ENCODE data around the gene JMJD1C.

JMJD1C gene

GRCh38 chr10:63481815-63482421 is 16.1 kb upstream of the JMJD1C start:
- H3F3A ChIP-seq (ENCODE audit: insufficient read depth, low read length), result no peaks in the 10 kb centered on the region
- H4K20me1 ChIP-seq (ENCODE audit: insufficient read depth, low read length), result peaks cover 15% of the 10 kb centered on the region
- H3K4me1 ChIP-seq (ENCODE audit: low read length), result no peaks in the 10 kb centered on the region
- H3K4me3 ChIP-seq (ENCODE audit: low read length), result no peak overlapping the region
- H2AFZ ChIP-seq (ENCODE audit: low read length), result no peak overlapping the region
- H3K79me2 ChIP-seq (ENCODE audit: low read length), result peaks cover 85% of the 10 kb centered on the region
- no peaks in the 10 kb centered on the region for H3K36me3 ChIP-seq (replicated peaks; ENCODE audit: insufficient read depth, low read length)
- DNase-seq, result no peak
- no peak overlapping the region for H3K9ac ChIP-seq (ENCODE audit: low read length)
- H3K27ac ChIP-seq (ENCODE audit: low read length), result no peak overlapping the region
- no peak for TF ChIP-seq EZH2 (optimal IDR thresholded peaks at IDR 0.05; ENCODE audit: low read depth, low read length)
- no peak for TF ChIP-seq EZH2phosphoT487 (IDR thresholded peaks at IDR 0.05; ENCODE audit: low read length)
- TF ChIP-seq CTCF (IDR thresholded peaks at IDR 0.05; ENCODE audit: low read length), result no peak
- no peaks in the 10 kb centered on the region for H3K27me3 ChIP-seq (replicated peaks; ENCODE audit: insufficient read depth, low read length)
- H3K9me3 ChIP-seq (replicated peaks; ENCODE audit: insufficient read depth, low read length), result no peaks in the 10 kb centered on the region
- no peak overlapping the region for H3K4me2 ChIP-seq (ENCODE audit: low read depth, low read length)
- no peaks in the 10 kb centered on the region for H3K9me2 ChIP-seq (replicated peaks; ENCODE audit: insufficient read depth, low read length)

- no peak overlapping the region for H2AFZ ChIP-seq (ENCODE audit: low read length)
- H3K9me3 ChIP-seq (replicated peaks; ENCODE audit: insufficient read depth, low read length), result no peaks in the 10 kb centered on the region
- H3K4me1 ChIP-seq (ENCODE audit: low read length), result no peaks in the 10 kb centered on the region
- no peaks in the 10 kb centered on the region for H3K27me3 ChIP-seq (replicated peaks; ENCODE audit: insufficient read depth, low read length)
- H3K9me2 ChIP-seq (replicated peaks; ENCODE audit: insufficient read depth, low read length), result no peaks in the 10 kb centered on the region
- H3K9ac ChIP-seq (ENCODE audit: low read length), result no peak overlapping the region
- H3K4me3 ChIP-seq (ENCODE audit: low read length), result no peak overlapping the region
- no peaks in the 10 kb centered on the region for H3F3A ChIP-seq (ENCODE audit: insufficient read depth, low read length)
- TF ChIP-seq EZH2 (optimal IDR thresholded peaks at IDR 0.05; ENCODE audit: low read depth, low read length), result no peak
- no peak for TF ChIP-seq EZH2phosphoT487 (IDR thresholded peaks at IDR 0.05; ENCODE audit: low read length)
- TF ChIP-seq CTCF (IDR thresholded peaks at IDR 0.05; ENCODE audit: low read length), result no peak
- H3K4me2 ChIP-seq (ENCODE audit: low read depth, low read length), result no peak overlapping the region
- H3K27ac ChIP-seq (ENCODE audit: low read length), result no peak overlapping the region
- peaks cover 83% of the 10 kb centered on the region for H3K79me2 ChIP-seq (ENCODE audit: low read length)
- DNase-seq, result no peak
- H4K20me1 ChIP-seq (ENCODE audit: insufficient read depth, low read length), result peaks cover 14% of the 10 kb centered on the region; the same call in 1 of the 2 replicates
- H3K36me3 ChIP-seq (replicated peaks; ENCODE audit: insufficient read depth, low read length), result no peaks in the 10 kb centered on the region
Observed at GRCh38 chr10:63480237-63480636, 14.5 kb upstream of the JMJD1C start.

- no peaks in the 10 kb centered on the region for H3K4me1 ChIP-seq (ENCODE audit: low read length)
- H3K27ac ChIP-seq (ENCODE audit: low read length), result no peak overlapping the region
- no peaks in the 10 kb centered on the region for H3F3A ChIP-seq (ENCODE audit: insufficient read depth, low read length)
- H3K36me3 ChIP-seq (replicated peaks; ENCODE audit: insufficient read depth, low read length), result no peaks in the 10 kb centered on the region
- H2AFZ ChIP-seq (ENCODE audit: low read length), result no peak overlapping the region
- peaks cover 17% of the 10 kb centered on the region; the same call in 1 of the 2 replicates for H4K20me1 ChIP-seq (ENCODE audit: insufficient read depth, low read length)
- peaks cover 87% of the 10 kb centered on the region for H3K79me2 ChIP-seq (ENCODE audit: low read length)
- H3K4me3 ChIP-seq (ENCODE audit: low read length), result no peak overlapping the region
- TF ChIP-seq EZH2 (optimal IDR thresholded peaks at IDR 0.05; ENCODE audit: low read depth, low read length) (no peak), CTCF (IDR thresholded peaks at IDR 0.05; ENCODE audit: low read length) (no peak), EZH2phosphoT487 (IDR thresholded peaks at IDR 0.05; ENCODE audit: low read length) (no peak)
- H3K9me2 ChIP-seq (replicated peaks; ENCODE audit: insufficient read depth, low read length), result no peaks in the 10 kb centered on the region
- H3K9ac ChIP-seq (ENCODE audit: low read length), result no peak overlapping the region
- H3K27me3 ChIP-seq (replicated peaks; ENCODE audit: insufficient read depth, low read length), result no peaks in the 10 kb centered on the region
- H3K9me3 ChIP-seq (replicated peaks; ENCODE audit: insufficient read depth, low read length), result no peaks in the 10 kb centered on the region
- no peak overlapping the region for H3K4me2 ChIP-seq (ENCODE audit: low read depth, low read length)
- DNase-seq, result no peak
Observed at GRCh38 chr10:63478564-63478963, 12.8 kb upstream of the JMJD1C start.

Data from MM.1S (cell line).